NCI-H2081 treated with DMSO at 0.1 percent for 48 hours (cell line): ENCODE data around the gene CCDC171.
"Not testable (repeated sequence)": the region's sequence is repeated elsewhere in the genome, so short reads cannot be mapped to it uniquely, and the experiment has no call there.

Experiments
- DNase-seq: peaks from one replicate; lab custom pipeline; 2025; lab: John Stamatoyannopoulos, UW

The CCDC171 gene

DNA sequence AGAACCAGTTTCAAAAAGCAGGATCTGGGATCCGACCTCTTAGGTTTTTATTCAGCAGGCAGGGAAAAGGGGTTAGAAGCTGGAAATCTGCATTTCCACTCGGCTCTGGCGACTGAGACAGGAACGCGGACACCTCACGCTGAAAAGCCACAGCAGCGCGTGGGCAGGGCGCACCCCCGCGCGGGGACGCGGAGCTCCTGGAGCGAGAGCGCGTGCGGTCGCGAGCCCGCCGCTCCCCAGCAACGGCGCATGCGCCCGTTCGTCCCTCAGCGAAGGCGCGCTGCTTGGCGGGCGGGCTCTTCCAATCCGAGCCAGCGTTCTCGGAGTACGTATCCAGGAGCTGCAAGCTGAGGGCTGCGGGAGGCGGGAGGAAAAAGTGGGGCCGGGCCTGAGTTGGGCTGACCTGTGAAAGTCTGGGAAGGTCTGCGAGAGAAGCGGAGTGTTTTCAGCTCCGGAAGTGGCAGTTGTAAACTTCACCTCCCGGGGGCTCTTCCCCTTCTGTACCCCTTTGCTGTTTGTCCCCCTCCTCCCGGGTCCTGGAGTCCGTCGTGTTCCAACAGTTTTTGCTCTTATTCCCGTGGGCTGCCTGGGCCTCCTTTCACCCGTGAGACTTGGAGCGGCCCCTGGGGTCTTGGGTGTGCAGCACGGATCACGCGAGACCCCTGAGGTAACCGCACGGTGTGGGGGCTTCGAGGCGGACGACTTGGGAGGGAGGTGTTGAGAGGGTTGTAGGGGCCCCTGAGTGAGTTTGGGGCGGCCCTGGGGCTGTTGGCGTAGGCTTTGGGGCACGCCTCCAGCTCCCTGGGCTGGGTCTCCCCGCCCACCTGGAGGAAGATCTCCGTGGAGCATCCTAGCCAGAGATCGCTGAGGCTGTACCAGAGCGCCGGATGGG lies at the start of gene CCDC171:
Gene CCDC171, plus strand, starts transcription at position 408 of the 892 bp plus-strand sequence. CDS start 11,046 bp downstream, outside the sequence.
- peak; percentile 82 for DNase-seq

- no peak for DNase-seq
Observed at GRCh38 chr9:15505921-15506320, 46.9 kb upstream of the CCDC171 start.

DNA sequence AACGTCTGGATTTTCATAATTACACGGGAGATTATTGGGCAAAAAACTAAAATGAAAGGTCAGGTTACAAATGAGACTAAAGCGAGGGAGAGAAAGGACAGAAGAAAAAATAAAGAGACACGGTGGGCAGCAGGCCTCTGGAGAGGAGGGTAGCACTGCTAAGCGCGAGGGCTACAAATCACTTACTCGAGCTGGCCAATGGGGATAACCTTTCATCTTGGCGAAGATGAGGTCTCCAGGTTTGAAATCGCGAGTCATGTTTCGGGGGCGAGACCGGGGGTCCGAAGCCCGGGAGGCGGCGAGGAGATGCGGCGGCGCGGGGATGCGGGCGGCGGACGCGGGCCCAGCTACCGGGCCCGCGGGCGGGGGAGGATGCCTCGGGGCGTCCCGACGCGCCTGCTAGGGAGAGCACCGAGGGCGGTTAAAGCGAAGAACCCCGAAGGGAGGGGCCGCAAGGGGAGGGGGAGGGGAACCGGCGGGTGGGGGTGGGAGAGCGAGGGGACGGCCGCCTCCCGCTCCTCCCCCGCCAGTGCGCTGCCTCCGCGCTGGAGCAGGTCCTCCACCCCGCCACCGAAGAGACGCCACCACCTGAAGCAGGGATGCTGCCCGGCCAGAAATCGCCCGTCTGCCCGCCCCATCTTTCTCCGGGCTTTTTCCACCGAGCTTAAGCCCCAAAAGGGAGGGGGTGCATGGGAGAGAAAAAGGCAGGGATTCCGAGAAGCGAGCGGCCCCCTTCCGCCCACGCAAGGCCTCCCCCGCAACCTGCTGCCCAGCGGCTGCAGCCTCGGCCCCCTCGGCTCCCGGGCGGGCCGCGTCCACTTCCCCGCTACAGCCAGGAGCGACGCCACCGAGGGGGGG lies 42.7 kb upstream of the CCDC171 start:
- DNase-seq: no peak

DNA sequence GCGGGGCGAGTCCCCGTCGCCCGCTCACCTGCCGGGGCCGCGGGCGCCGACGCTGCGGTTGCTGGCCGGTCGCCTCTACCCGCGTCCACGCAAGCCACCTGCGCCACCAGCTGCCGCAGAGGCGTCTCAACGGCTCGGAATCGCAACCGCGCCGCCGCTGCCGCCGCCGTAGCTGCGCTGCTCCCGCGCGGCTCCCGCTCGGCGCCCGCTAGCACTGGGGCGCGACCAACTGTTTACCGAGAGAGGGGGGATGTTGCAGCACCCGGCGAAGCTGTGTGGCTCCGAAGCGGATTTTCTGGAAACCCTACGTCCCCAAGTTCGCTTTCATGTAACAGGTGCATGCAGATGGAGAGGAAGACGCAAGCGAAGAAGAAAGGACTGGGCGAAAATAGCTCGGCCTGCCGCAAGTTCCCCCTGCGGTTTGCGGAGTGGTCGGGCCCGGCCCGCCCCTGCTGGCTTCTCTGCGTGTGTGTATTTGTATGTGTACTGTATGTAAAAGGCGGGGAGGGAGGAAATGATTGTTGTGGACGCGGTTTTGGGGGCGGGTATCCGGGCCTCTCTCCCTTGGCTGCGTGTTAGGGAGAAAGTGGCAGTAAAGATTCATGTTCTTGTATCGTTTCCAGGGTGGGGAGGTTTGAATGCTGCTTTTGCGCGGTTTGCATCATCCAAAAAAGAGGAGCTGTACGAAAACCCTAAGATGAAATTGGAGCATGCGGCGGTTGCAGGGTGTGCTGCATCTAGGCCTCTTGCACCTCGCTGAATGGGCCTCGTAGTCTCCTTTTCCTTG lies 41.9 kb upstream of the CCDC171 start, which contains the start of gene PSIP1:
Gene PSIP1, minus strand, starts transcription at position 182 of the 787 bp plus-strand sequence. CDS start 782 bp downstream, outside the sequence.
- DNase-seq: peak; percentile 77

- no peak for DNase-seq
Observed at GRCh38 chr9:15512204-15512603, 40.6 kb upstream of the CCDC171 start.

DNA sequence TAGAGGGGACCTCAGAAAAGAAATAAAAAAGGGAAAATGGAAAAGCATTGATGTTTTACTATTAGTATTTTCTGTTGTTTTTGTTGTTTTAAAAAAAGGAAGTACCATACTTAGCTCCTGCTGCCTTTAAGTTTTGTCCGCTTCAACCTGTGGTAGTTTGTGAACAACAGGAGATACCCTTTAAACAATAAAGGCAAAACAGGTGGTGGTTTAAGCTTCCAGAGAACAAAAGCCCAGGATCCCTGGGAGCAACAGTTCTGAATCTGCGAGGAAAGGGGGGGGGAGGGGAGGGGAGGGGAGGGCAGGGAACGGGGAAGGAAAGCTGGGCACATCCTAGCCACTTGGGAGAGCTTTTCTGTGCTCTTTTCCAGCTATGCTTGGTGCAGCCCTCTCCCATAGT lies 40.0 kb upstream of the CCDC171 start:
- no peak for DNase-seq

DNA sequence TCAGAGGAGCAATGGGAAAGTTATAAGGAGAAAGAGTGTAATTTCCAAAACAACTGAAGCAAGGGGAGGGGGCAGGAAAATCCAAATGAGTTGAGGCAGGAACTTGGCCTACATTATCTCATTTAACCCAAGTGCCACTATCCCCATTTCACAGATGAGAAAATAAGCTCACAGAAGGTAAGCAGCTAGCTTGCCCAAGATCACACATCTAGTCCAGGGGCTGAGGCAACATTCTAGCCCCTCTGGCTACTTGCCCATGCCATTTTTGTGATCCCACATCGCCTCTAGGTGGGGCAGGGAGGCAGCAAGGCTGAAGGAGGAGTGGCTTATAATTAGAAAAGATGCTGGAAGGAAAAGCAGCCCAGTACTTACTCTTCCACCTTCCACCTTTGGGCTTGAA lies 39.5 kb upstream of the CCDC171 start:
- DNase-seq: no peak

DNA sequence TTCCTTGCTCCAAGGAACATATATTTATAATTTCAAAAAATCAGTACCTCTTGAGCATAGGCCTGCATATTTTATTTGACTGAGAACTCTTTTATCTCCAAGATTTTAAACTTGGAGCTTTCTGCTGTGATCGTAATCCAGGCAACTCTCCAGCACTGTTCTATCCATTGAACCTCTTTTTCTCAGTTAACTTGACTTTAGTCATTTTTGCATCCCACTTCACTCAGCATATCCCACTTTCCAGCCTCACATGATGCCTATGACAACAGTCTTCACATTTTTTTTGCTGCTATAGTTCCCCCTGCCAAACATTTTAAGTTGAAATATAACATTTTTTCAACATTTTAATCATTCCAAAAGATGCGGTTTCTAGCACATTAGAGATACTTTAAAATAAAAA lies 33.0 kb upstream of the CCDC171 start:
- no peak for DNase-seq

DNA sequence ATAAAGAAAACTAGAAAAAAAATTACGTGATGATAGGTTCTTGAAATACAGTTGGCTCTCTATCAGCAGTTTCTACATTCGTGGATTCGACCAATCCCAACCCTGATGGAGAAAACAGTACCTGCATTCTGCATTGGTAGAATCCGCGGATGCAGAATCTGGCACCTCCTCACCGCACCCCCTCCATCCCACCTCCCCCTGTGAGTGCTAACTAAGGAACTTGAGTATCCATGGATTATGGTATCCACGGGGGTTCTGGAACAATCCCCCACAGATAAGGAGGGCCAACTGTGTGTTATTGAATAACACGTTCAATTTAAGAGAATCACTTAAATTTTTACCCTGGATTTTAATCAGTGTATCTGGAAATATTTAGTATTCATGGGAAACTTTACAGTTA lies 31.6 kb upstream of the CCDC171 start:
- DNase-seq: no peak

- DNase-seq: no peak
Observed at GRCh38 chr9:15522130-15522755, 30.6 kb upstream of the CCDC171 start.

- no peak for DNase-seq
Observed at GRCh38 chr9:15524845-15525455, 27.9 kb upstream of the CCDC171 start.

GRCh38 chr9:15525958-15526357 lies 26.9 kb upstream of the CCDC171 start:
- DNase-seq: no peak

- not testable (repeated sequence) for DNase-seq
Observed at GRCh38 chr9:15527035-15527434, 25.8 kb upstream of the CCDC171 start.

GRCh38 chr9:15529566-15530324 lies 23.1 kb upstream of the CCDC171 start:
- DNase-seq: no peak

DNA sequence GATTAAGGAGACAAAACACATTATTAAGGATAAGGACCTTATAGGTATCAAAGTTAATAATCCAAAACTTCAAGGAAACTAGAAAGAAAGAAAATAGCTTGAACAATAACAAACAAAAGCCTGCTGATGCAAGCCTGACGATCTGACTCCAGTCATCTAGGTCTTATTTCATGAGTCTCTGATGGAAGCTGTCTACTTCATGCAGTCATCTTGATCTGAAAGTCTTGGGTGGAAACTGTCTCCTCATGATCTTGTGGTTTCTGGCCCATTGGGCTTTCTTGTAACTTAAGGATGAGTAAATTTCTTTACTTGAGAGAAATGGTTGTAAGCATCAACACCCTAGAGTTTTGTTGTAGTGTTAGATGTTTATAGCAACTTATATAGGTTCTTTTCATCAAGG lies 21.5 kb upstream of the CCDC171 start:
- no peak for DNase-seq

DNA sequence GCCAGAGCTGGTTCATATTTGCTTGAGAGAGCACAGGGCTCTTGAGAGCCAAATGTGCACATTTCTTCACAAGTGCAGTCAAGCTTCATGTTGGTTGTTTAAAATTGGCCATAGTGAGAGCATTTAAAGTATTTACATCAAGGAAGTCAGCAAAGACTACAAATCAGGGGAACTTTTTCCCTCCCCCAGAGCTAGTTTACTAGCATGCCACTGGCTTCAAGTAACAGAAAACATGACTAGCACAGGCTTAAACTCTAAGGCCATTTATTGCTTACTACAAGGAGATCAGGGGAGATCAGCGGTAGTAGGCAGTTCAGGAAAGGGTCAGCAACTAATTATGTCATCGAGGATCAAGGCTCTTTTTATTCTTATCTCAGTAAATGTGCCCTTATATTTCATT lies 11.0 kb upstream of the CCDC171 start:
- no peak for DNase-seq

DNA sequence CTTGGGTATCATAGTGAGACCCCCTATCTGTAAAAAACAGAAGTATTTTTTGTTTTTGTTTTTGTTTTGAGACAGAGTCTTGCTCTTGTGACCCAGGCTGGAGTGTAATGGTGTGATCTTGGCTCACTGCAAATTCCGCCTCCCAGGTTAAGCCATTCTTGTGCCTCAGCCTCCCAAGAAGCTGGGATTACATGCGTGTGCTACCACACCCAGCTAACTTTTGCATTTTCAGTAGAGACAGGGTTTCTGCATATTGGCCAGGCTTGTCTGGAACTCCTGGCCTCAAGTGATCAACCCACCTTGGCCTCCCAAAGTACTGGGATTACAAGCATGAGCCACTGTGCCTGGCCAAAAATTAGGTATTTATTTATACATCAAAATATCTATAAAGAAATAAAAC lies 10.2 kb upstream of the CCDC171 start:
- no peak for DNase-seq

GRCh38 chr9:15543047-15543813 lies 9.6 kb upstream of the CCDC171 start:
- DNase-seq: no peak

DNA sequence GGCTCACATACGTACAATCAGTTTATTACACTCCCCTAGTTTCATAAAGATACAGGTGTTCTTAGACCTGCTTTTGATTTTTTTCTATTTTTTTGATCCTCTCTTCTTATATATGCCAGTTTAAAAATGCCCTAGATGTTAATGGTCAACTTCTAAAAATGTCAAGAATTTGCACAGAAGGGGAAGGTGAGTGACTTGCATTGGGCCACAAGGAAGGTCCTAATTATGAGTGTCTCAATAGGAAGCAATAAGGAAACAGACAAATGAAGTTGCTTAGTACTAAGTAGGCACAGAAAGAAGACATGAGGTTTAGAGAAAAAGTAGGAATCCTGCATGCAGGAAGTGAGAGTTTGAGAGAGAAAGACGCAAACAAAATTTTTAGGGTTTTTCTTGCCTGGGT lies 3.2 kb upstream of the CCDC171 start:
- DNase-seq: no peak

DNA sequence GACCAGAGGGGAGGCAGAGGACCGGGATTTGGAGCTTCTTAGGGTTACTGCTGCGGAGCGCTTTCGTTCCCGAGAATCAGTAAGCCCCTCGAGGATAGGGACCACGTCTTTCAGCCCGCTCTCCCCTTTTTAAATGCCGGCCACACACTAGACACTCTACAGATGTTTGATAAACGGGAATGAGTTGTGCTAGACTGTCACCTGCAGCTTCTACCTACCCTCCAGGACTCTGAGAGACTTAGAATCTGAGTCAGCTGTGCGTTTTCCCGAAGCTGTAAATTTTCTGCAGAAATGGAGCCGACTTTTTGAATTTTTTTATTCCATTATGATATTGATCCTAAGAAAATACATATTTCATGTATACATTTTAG lies 670 bp downstream of the CCDC171 start:
- DNase-seq: no peak
